DOHH2 (cell line): Measurements from ENCODE around the gene CLCN1.

Experiments
- H3F3A ChIP-seq: fragments of 200-600 bp; sonication (generic), shearing (Covaris generic); 2 replicates; pipeline ENCODE4 v1.6.0; 2016; ENCODE audit warnings: antibody characterized with exemption, mild to moderate bottlenecking; ENCODE audit not compliant: control insufficient read depth, insufficient read depth
- H3K27ac ChIP-seq: fragments of 200-600 bp; sonication (generic); 2 replicates; pipeline ENCODE4 v1.5.1; 2014; ENCODE audit warnings: low read depth, mild to moderate bottlenecking, low read length, moderate library complexity
- H3K27me3 ChIP-seq: fragments of 200-600 bp; sonication (generic); 2 replicates; pipeline ENCODE4 v1.6.1; 2014; ENCODE audit warnings: mild to moderate bottlenecking, low read length, mixed read lengths; ENCODE audit not compliant: control insufficient read depth
- H3K36me3 ChIP-seq: fragments of 200-600 bp; sonication (generic); 2 replicates; pipeline ENCODE4 v1.6.1; 2014; ENCODE audit warnings: mild to moderate bottlenecking, low read length, moderate library complexity, mixed read lengths; ENCODE audit not compliant: control insufficient read depth
- H3K4me1 ChIP-seq: fragments of 200-600 bp; sonication (generic); 2 replicates; pipeline ENCODE4 v1.6.1; 2014; ENCODE audit warnings: mild to moderate bottlenecking, low read length, mixed read lengths; ENCODE audit not compliant: control insufficient read depth
- H3K4me2 ChIP-seq: fragments of 200-600 bp; sonication (generic); 2 replicates; pipeline ENCODE4 v1.6.0; 2014; ENCODE audit warnings: mild to moderate bottlenecking, low read length, moderate library complexity
- H3K4me3 ChIP-seq: fragments of 200-600 bp; sonication (generic); 2 replicates; pipeline ENCODE4 v1.5.1; 2014; ENCODE audit warnings: mild to moderate bottlenecking, low read length, mixed read lengths
- H3K79me2 ChIP-seq: fragments of 200-600 bp; sonication (generic); 2 replicates; pipeline ENCODE4 v1.6.1; 2014; ENCODE audit warnings: mild to moderate bottlenecking, low read length, mixed read lengths; ENCODE audit not compliant: control insufficient read depth
- H3K9me2 ChIP-seq: fragments of 200-600 bp; sonication (generic); replicated peaks from 2 replicates; pipeline ENCODE4 v1.6.1; 2014; ENCODE audit warnings: mild to moderate bottlenecking, low read length, mixed read lengths; ENCODE audit not compliant: control insufficient read depth
- H3K9me3 ChIP-seq: fragments of 200-600 bp; sonication (generic); 2 replicates; pipeline ENCODE4 v1.6.1; 2014; ENCODE audit warnings: antibody characterized with exemption, low read length, mixed read lengths; ENCODE audit not compliant: control insufficient read depth, insufficient read depth
- H4K20me1 ChIP-seq: fragments of 200-600 bp; sonication (generic); 2 replicates; pipeline ENCODE4 v1.6.0; 2014; ENCODE audit warnings: low read depth, mild to moderate bottlenecking, antibody characterized with exemption, low read length, moderate library complexity; ENCODE audit not compliant: control insufficient read depth, insufficient read depth
- CTCF ChIP-seq: fragments of 200-600 bp; sonication (generic); IDR thresholded peaks from one replicate; pipeline ENCODE4 v1.5.1; 2014; ENCODE audit warnings: antibody characterized with exemption, mild to moderate bottlenecking, low read depth, low read length; ENCODE audit not compliant: poor library complexity, severe bottlenecking
- EZH2phosphoT487 ChIP-seq: fragments of 200-600 bp; sonication (generic); IDR thresholded peaks from 2 replicates; pipeline ENCODE4 v1.6.1; 2017; ENCODE audit warnings: borderline replicate concordance, mild to moderate bottlenecking, antibody characterized with exemption, low read length, moderate library complexity, mixed read lengths

The CLCN1 gene

GRCh38 chr7:143394777-143395176, 78.9 kb downstream of the CLCN1 start:
- Histone ChIP-seq H4K20me1 (no peaks in the 10 kb centered on the region), H3K9me2 (no peaks in the 10 kb centered on the region), H3K4me1 (no peaks in the 10 kb centered on the region), H3K27ac (no peak overlapping the region), H3F3A (no peaks in the 10 kb centered on the region), H3K9me3 (no peaks in the 10 kb centered on the region), H3K4me3 (no peak overlapping the region), H3K79me2 (no peaks in the 10 kb centered on the region), H3K27me3 (no peaks in the 10 kb centered on the region), H3K36me3 (no peaks in the 10 kb centered on the region), H3K4me2 (no peak overlapping the region)
- no peak for TF ChIP-seq CTCF

- TF ChIP-seq CTCF = no peak
- TF ChIP-seq EZH2phosphoT487 = no peak
- Histone ChIP-seq H3K4me2 (no peak overlapping the region), H3K4me3 (no peak overlapping the region)
Observed at GRCh38 chr7:143395187-143396149, 79.6 kb downstream of the CLCN1 start.

GRCh38 chr7:143396182-143396581, 80.3 kb downstream of the CLCN1 start:
- Histone ChIP-seq H3K27ac (no peak overlapping the region), H3K79me2 (no peaks in the 10 kb centered on the region), H3K4me1 (no peaks in the 10 kb centered on the region), H3K36me3 (no peaks in the 10 kb centered on the region), H3K9me2 (no peaks in the 10 kb centered on the region), H4K20me1 (no peaks in the 10 kb centered on the region), H3K4me2 (no peak overlapping the region), H3K9me3 (no peaks in the 10 kb centered on the region), H3K27me3 (no peaks in the 10 kb centered on the region), H3F3A (no peaks in the 10 kb centered on the region), H3K4me3 (no peak overlapping the region)
- no peak for TF ChIP-seq CTCF
- no peak for TF ChIP-seq EZH2phosphoT487

More at GRCh38 chr7:143395187-143396149, 79.6 kb downstream of the CLCN1 start:
- Histone ChIP-seq H3K36me3 (no peaks in the 10 kb centered on the region), H4K20me1 (no peaks in the 10 kb centered on the region), H3K27me3 (no peaks in the 10 kb centered on the region), H3K79me2 (no peaks in the 10 kb centered on the region), H3F3A (no peaks in the 10 kb centered on the region), H3K27ac (no peak overlapping the region), H3K9me2 (no peaks in the 10 kb centered on the region), H3K4me1 (no peaks in the 10 kb centered on the region), H3K9me3 (no peaks in the 10 kb centered on the region)
